Lower lobe of right lung (tissue), 2 donors: Measurements from ENCODE around the gene BCAN. TPM values are rescaled to one million over a fixed set of nuclear protein-coding genes. Genes with fewer than 3 reads are reported as not detected.

Experiments
- ATAC-seq, 2 donors: fragments of 200-7000 bp; cut with Tn5 transposase; one replicate each; pipeline ENCODE4 v1.9.1; 2020 to 2022; ENCODE audit warnings: mild to moderate bottlenecking in 2 of 2, moderate library complexity in 2 of 2
- DNase-seq: peaks from one replicate; pipeline ENCODE4 v3.0.0-alpha.2; 2020
- H3K27ac ChIP-seq: fragments of 200-600 bp; one replicate; pipeline ENCODE4 v1.8.0; 2022
- H3K27me3 ChIP-seq: fragments of 200-600 bp; one replicate; pipeline ENCODE4 v1.8.0; 2022; ENCODE audit warnings: low read depth
- H3K36me3 ChIP-seq: fragments of 200-600 bp; one replicate; pipeline ENCODE4 v1.8.0; 2022; ENCODE audit warnings: mild to moderate bottlenecking
- H3K4me1 ChIP-seq: fragments of 200-600 bp; one replicate; pipeline ENCODE4 v1.8.0; 2022
- H3K4me3 ChIP-seq: fragments of 200-600 bp; one replicate; pipeline ENCODE4 v1.8.0; 2022; ENCODE audit warnings: mild to moderate bottlenecking
- H3K9me3 ChIP-seq: fragments of 200-600 bp; one replicate; pipeline ENCODE4 v1.8.0; 2022
- intact Hi-C: fragments of 100-400 bp; cut with DNase I; formaldehyde crosslinking; loops from one replicate; pipeline ENCODE4 v1.11.0; 2022
- total RNA-seq: library from RNA; stranded (reverse); fragmentation: NEBNext Ultra II Directional; extraction: Animal tissue kit (Norgen Biotek cat#: 25700); gene quantifications from one replicate; pipeline ENCODE4 v1.2.1, GENCODE V29; 2021
- TF ChIP-seq, protein P1 (sequence below): fragments of 200-600 bp; IDR thresholded peaks from one replicate; pipeline ENCODE4 v1.8.0; 2022; ENCODE audit warnings: antibody characterized with exemption, mild to moderate bottlenecking
- donor health status: DM: no; HTN: yes; CAD: no; lungs with severe emphysema.

BCAN gene
- total RNA-seq, 1 donor from 2014 or later = not detected

DNA sequence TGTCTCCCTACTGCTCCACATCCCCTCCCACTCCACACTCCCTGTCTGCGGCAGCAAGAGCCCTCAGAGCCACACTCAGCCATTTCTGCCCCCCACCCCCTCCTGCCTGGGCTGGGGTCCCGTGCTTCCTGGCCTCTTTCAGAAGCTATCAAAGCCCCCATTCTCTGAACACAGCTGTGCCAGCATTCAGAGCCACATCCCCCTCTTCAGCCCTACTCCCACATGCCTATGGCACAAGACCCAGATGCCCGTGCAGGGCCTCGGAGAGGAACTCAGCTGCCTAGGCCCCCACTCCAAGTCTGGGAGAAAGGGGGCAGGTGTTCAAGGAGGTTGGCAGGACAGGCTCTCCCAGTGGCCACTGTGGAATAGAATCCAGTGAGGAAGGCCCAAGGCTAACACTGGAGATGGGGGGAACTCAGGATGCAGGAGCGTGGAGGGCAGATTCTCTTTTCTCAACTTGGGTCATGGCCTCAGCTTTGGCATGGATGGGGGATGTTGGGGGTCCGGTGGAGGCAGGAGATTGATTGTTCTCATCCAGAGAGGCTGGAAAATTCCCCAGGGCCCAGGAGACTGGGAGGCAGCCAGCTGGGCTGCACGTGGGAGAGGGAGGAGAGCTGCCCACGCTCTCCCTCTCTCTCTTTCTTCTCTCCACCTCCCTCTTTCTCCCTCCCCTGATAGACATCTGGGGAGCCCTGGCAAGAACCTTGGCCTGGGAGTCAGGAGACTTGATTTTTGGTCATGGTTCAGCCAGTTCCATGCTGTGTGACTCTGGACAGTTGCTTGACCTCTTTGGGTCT is 3.5 kb upstream of the BCAN start:
- H3K27me3 ChIP-seq = peaks cover 83% of the 10 kb centered on the region
- ATAC-seq = no peak

DNA sequence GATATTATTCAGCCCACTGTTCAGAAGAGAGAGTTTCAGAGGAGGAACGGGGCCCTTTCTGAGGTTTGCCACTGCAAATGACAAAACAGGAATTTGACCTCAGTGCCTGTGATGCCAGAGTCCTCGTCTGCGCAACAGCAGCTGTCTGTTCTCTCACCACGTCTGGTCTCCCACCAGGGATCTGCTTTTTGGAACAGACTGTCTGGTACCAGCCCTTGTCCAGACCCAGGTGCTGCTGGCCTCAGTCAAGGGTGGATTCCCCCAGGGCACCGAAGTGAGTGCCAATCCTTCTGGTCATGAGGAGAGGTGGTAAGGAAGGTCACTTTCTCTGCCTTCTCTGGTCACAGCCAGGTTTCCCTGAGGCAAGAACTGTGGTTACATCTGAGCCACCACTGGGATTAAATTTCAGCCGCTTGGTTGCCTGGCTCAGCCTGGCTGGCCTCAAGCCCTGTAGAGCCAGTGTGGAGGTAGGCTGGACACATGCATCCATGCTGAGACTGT is 2.3 kb upstream of the BCAN start:
- intact Hi-C loops = no loop called here
- TF ChIP-seq, protein P1, sequence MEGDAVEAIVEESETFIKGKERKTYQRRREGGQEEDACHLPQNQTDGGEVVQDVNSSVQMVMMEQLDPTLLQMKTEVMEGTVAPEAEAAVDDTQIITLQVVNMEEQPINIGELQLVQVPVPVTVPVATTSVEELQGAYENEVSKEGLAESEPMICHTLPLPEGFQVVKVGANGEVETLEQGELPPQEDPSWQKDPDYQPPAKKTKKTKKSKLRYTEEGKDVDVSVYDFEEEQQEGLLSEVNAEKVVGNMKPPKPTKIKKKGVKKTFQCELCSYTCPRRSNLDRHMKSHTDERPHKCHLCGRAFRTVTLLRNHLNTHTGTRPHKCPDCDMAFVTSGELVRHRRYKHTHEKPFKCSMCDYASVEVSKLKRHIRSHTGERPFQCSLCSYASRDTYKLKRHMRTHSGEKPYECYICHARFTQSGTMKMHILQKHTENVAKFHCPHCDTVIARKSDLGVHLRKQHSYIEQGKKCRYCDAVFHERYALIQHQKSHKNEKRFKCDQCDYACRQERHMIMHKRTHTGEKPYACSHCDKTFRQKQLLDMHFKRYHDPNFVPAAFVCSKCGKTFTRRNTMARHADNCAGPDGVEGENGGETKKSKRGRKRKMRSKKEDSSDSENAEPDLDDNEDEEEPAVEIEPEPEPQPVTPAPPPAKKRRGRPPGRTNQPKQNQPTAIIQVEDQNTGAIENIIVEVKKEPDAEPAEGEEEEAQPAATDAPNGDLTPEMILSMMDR = no peak
- no peaks in the 10 kb centered on the region for H3K36me3 ChIP-seq
- H3K4me3 ChIP-seq = no peak overlapping the region
- ATAC-seq = no peak
- H3K27ac ChIP-seq = no peak overlapping the region
- no peaks in the 10 kb centered on the region for H3K9me3 ChIP-seq
- DNase-seq = no peak
- H3K4me1 ChIP-seq = peaks cover 12% of the 10 kb centered on the region
- peaks cover 83% of the 10 kb centered on the region for H3K27me3 ChIP-seq

More for the DNA sequence above, 3.5 kb upstream of the BCAN start:
- no peak overlapping the region for H3K27ac ChIP-seq
- peaks cover 12% of the 10 kb centered on the region for H3K4me1 ChIP-seq
- intact Hi-C loops = no loop called here
- H3K4me3 ChIP-seq = no peak overlapping the region
- no peaks in the 10 kb centered on the region for H3K9me3 ChIP-seq
- no peak for DNase-seq
- H3K36me3 ChIP-seq = no peaks in the 10 kb centered on the region
- TF ChIP-seq, protein P1 = no peak

DNA sequence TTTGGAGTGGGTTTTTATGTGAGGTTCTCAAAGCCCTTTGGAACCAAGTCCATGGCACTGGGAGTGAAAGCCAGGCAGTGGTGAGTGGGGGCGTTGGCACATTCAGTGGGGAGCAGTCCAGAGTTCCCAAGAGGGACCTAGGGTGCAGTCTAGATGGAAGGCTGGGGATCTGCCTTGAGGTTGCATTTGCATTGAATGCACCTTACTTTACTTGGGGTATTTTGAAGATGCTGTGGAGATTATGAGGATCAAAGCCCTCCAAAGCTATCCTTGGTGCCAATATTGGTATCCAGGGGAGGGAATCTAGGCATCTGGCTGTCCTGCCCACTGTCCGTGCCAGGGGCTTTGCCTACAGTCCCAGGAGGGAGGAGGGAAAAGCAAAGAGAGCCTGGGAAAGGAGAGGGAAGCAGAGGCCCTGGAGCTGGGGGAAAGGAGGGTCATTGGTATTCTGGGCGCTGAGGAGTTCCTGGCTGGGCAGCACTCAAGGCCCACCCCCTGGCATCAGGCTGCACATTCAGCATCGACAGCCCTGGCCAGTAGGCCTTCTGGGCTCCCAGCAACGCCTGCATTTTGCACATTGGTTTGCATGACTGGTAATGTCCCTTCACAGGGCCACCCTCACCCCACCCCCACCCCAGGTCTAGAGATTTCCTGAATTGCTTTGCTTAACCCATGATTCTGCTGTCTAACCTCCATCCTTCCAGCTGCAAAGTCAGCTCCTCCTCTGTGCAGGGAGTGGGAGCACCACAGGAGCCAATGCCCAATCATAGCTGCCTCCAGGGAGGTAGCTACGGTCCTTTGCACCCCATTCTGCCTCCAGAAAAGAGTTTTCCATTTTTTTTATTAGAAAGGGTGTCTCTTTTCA is 843 bp upstream of the BCAN start:
- no peaks in the 10 kb centered on the region for H3K36me3 ChIP-seq
- H3K4me1 ChIP-seq = peaks cover 12% of the 10 kb centered on the region
- DNase-seq (no peak), ATAC-seq (no peak)
- no peak overlapping the region for H3K27ac ChIP-seq
- intact Hi-C loops = no loop called here
- no peak overlapping the region for H3K4me3 ChIP-seq
- TF ChIP-seq, protein P1 = no peak
- peaks cover 90% of the 10 kb centered on the region for H3K27me3 ChIP-seq
- H3K9me3 ChIP-seq = no peaks in the 10 kb centered on the region

DNA sequence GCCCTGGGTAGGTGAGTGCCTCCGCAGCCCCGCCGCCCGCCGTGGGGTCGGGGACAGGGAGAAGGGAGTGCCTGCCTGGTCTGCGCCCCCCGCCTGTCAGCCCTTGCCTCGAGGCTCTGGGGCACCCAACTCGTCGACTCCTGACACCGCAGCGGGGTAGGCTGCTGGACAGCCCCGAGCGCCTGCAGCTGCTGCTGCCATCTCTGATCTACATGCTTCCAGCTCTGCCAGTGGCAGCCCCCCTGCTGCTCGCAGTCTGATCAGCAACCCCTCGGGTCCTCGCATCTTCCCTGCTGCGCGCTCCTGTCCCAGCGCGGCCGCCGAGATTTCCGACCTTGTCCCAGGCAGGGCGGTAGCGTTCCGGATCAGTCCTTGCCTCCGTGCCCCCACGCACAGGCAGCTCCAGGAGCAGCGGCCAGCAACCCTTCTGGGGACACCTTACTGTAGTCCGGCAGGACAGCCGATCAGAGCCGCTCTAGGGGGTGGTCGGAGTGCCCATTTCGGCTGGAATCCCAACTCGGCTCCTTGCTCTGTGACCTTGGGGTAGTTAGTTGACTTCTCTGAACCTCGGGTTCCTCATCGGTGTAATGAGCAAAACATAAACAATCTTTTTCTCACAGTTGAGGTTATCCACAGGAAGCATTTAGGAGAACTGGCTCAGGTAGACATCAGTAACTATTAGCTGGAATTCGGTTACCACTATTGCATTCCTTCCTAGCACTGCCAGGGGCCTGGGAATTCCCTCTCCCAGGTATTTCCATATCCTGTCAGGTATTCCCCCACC is 540 bp downstream of the BCAN start:
- Histone ChIP-seq H3K4me1 (peaks cover 12% of the 10 kb centered on the region), H3K36me3 (no peaks in the 10 kb centered on the region), H3K27me3 (peaks cover 94% of the 10 kb centered on the region), H3K9me3 (no peaks in the 10 kb centered on the region), H3K27ac (no peak overlapping the region), H3K4me3 (peak overlapping the region; percentile 44)
- ATAC-seq = peak in 1 of 2 donors; percentile 6
- intact Hi-C loops = no loop called here
- no peak for DNase-seq
- TF ChIP-seq, protein P1 = no peak
